Measurements from ENCODE around the gene DNAJB11.

DNA sequence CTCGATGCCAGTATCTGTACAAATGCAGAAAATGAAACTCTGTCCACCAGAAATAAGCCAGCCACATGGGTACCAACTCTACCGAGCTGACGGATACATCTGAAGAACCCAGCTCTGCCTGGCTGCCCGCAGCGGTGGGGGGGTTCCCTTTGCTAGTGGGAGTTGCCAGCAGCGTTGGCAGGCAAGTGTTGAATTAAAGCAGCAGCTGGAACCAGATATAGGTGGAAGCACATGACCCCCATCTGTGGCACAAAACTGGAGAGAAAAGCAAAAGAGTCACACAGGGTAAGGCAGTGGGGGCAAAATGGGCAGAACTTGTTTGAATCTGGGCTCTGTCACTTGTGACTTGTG lies 44.3 kb upstream of the DNAJB11 start:
- TF ChIP-seq CTCF (conservative IDR thresholded peaks at IDR 0.05) (no peak), EZH2 (IDR thresholded peaks at IDR 0.05; ENCODE audit: low read depth) (no peak)
